HuH-7 (cell line): ENCODE results near the gene GPRC5B.

ENCODE experiments used
- DNase-seq: peaks from one replicate; pipeline ENCODE4 v3.0.0; 2011; ENCODE audit warnings: low spot score

Gene GPRC5B

GRCh38 chr16:19810817-19811731 is 73.6 kb downstream of the GPRC5B start:
- no peak for DNase-seq

GRCh38 chr16:19809693-19810092 is 75.0 kb downstream of the GPRC5B start:
- no peak for DNase-seq

GRCh38 chr16:19809121-19809635 is 75.5 kb downstream of the GPRC5B start:
- no peak for DNase-seq

- no peak for DNase-seq
Measured at GRCh38 chr16:19808061-19808641, 76.5 kb downstream of the GPRC5B start.
